HUES48 (cell line): ENCODE measurements around the gene SUPT16H.

Source experiments
- H3K27ac ChIP-seq: one replicate; pipeline ENCODE4 v1.7.0; 2013; ENCODE audit warnings: low read depth, low read length, inconsistent platforms
- H3K27me3 ChIP-seq: 2 replicates; pipeline ENCODE4 v1.6.1; 2013; ENCODE audit warnings: mild to moderate bottlenecking, low read length; ENCODE audit not compliant: control insufficient read depth, insufficient read depth
- H3K36me3 ChIP-seq: 2 replicates; pipeline ENCODE4 v1.6.1; 2013; ENCODE audit warnings: low read length; ENCODE audit not compliant: control insufficient read depth, insufficient read depth
- H3K4me1 ChIP-seq: 2 replicates; pipeline ENCODE4 v1.6.1; 2013; ENCODE audit warnings: mild to moderate bottlenecking, low read length; ENCODE audit not compliant: control insufficient read depth, insufficient read depth
- H3K4me3 ChIP-seq: 2 replicates; pipeline ENCODE4 v1.5.1; 2013; ENCODE audit warnings: mild to moderate bottlenecking, low read depth, low read length
- H3K9ac ChIP-seq: 2 replicates; pipeline ENCODE4 v1.6.1; 2013; ENCODE audit warnings: mild to moderate bottlenecking, low read depth, low read length, moderate library complexity
- H3K9me3 ChIP-seq: 2 replicates; pipeline ENCODE4 v1.6.1; 2013; ENCODE audit warnings: low read length; ENCODE audit not compliant: control insufficient read depth, insufficient read depth

Gene SUPT16H

DNA sequence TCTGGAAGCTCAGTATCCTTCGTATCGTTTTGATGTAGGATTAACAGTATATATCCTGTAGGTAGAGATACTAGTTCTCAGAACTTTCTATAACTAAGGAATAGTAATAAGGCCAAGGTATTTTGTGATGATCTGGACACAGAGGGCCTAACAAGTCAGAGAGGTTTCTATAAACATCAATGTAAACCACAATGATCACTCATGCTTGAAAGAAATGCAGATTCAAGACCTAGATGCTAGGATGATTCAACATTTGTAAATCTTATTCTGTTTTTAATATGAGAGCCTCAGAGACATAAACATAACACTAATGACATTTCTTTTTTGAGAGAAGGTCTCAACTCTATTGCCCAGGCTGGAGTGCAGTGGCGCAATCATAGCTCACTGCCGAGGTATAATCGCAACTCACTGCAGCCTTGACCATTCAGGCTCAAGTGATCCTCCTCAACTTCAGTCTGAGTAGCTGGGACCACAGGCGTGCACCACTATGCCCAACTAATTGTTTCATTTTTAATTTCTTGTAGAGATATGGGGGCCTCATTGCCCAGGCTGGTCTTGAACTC lies 16.2 kb downstream of the SUPT16H start:
- H3K9me3 ChIP-seq = no peaks in the 10 kb centered on the region
- H3K36me3 ChIP-seq = peaks cover 100% of the 10 kb centered on the region
- H3K27me3 ChIP-seq = no peaks in the 10 kb centered on the region
- no peak overlapping the region for H3K27ac ChIP-seq
- no peak overlapping the region for H3K4me3 ChIP-seq
- no peaks in the 10 kb centered on the region for H3K4me1 ChIP-seq
- no peak overlapping the region for H3K9ac ChIP-seq

- no peak overlapping the region for H3K4me3 ChIP-seq
- no peaks in the 10 kb centered on the region for H3K9me3 ChIP-seq
- H3K36me3 ChIP-seq = peaks cover 98% of the 10 kb centered on the region
- no peaks in the 10 kb centered on the region for H3K27me3 ChIP-seq
- no peak overlapping the region for H3K9ac ChIP-seq
- H3K4me1 ChIP-seq = no peaks in the 10 kb centered on the region
- H3K27ac ChIP-seq = no peak overlapping the region
Observed at GRCh38 chr14:21356511-21356910, 27.3 kb downstream of the SUPT16H start.

- H3K27me3 ChIP-seq = no peaks in the 10 kb centered on the region
- no peak overlapping the region for H3K9ac ChIP-seq
- peaks cover 70% of the 10 kb centered on the region for H3K36me3 ChIP-seq
- H3K4me3 ChIP-seq = no peak overlapping the region
- H3K27ac ChIP-seq = no peak overlapping the region
- H3K4me1 ChIP-seq = peaks cover 2% of the 10 kb centered on the region
- H3K9me3 ChIP-seq = no peaks in the 10 kb centered on the region
Observed at GRCh38 chr14:21352587-21352986, 31.2 kb downstream of the SUPT16H start.

- no peak overlapping the region for H3K27ac ChIP-seq
- peaks cover 11% of the 10 kb centered on the region for H3K4me1 ChIP-seq
- H3K9ac ChIP-seq = no peak overlapping the region
- peaks cover 49% of the 10 kb centered on the region for H3K36me3 ChIP-seq
- no peak overlapping the region for H3K4me3 ChIP-seq
- no peaks in the 10 kb centered on the region for H3K27me3 ChIP-seq
- H3K9me3 ChIP-seq = no peaks in the 10 kb centered on the region
Observed at GRCh38 chr14:21350539-21350938, 33.3 kb downstream of the SUPT16H start.

DNA sequence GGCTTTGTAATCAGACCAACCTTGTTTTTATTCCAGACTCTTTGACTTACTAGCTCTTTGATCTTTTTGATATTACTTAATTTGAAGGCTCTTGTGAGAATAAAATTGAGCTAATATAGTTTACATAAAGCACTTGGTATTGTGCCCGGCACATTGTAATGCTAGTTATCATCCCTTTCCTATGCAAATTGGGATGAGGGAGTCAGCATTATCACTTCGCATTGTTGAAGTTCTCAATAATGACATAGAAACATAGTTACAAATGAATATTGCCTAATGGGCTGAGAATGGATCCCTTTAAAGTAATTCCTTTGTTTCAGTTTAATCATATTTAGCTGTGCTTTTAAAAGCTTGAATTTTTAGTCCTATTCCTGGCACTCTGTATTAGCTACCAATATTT lies 36.6 kb downstream of the SUPT16H start:
- Histone ChIP-seq H3K27me3 (no peaks in the 10 kb centered on the region), H3K9me3 (no peaks in the 10 kb centered on the region)

GRCh38 chr14:21346532-21347135 lies 37.2 kb downstream of the SUPT16H start:
- Histone ChIP-seq H3K4me3 (no peak overlapping the region), H3K27me3 (no peaks in the 10 kb centered on the region), H3K9ac (no peak overlapping the region), H3K9me3 (no peaks in the 10 kb centered on the region), H3K27ac (no peak overlapping the region), H3K4me1 (peaks cover 11% of the 10 kb centered on the region), H3K36me3 (peaks cover 13% of the 10 kb centered on the region)

More for the DNA sequence above, 36.6 kb downstream of the SUPT16H start:
- Histone ChIP-seq H3K4me1 (peaks cover 11% of the 10 kb centered on the region), H3K36me3 (peaks cover 18% of the 10 kb centered on the region), H3K4me3 (no peak overlapping the region), H3K27ac (peak overlapping the region; percentile 34), H3K9ac (no peak overlapping the region)

GRCh38 chr14:21343035-21343794 lies 40.6 kb downstream of the SUPT16H start:
- Histone ChIP-seq H3K27me3 (no peaks in the 10 kb centered on the region), H3K36me3 (no peaks in the 10 kb centered on the region), H3K9me3 (no peaks in the 10 kb centered on the region), H3K4me1 (peaks cover 11% of the 10 kb centered on the region), H3K4me3 (no peak overlapping the region), H3K9ac (no peak overlapping the region), H3K27ac (no peak overlapping the region)

GRCh38 chr14:21334202-21334906 lies 49.5 kb downstream of the SUPT16H start:
- Histone ChIP-seq H3K27me3 (no peaks in the 10 kb centered on the region), H3K36me3 (no peaks in the 10 kb centered on the region), H3K9ac (no peak overlapping the region), H3K4me1 (no peaks in the 10 kb centered on the region), H3K9me3 (no peaks in the 10 kb centered on the region), H3K27ac (no peak overlapping the region), H3K4me3 (no peak overlapping the region)

DNA sequence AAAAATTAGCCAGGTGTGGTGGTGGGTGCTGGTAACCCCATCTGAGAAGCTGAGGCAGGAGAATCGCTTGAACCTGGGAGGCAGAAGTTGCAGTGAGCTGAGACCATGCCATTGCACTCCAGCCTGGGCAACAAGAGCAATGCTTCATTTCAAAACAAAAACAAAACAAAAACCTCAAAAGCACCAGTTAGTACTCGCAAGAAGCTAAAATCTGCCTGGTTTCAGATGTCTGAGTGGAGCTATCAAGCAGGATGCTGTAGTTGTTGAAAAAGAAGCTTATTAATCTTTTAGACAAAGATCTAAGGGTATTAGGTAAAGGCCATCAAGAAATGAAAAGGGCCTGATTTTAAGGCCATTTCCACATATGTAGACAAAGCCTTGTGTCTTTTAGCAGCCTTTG lies 50.9 kb downstream of the SUPT16H start:
- Histone ChIP-seq H3K36me3 (no peaks in the 10 kb centered on the region), H3K4me1 (no peaks in the 10 kb centered on the region), H3K27ac (no peak overlapping the region), H3K27me3 (no peaks in the 10 kb centered on the region), H3K9ac (no peak overlapping the region), H3K9me3 (no peaks in the 10 kb centered on the region), H3K4me3 (no peak overlapping the region)

- Histone ChIP-seq H3K36me3 (no peaks in the 10 kb centered on the region), H3K4me1 (no peaks in the 10 kb centered on the region), H3K27me3 (no peaks in the 10 kb centered on the region), H3K4me3 (no peak overlapping the region), H3K9me3 (no peaks in the 10 kb centered on the region), H3K9ac (no peak overlapping the region), H3K27ac (no peak overlapping the region)
Observed at GRCh38 chr14:21326972-21327371, 56.8 kb downstream of the SUPT16H start.

DNA sequence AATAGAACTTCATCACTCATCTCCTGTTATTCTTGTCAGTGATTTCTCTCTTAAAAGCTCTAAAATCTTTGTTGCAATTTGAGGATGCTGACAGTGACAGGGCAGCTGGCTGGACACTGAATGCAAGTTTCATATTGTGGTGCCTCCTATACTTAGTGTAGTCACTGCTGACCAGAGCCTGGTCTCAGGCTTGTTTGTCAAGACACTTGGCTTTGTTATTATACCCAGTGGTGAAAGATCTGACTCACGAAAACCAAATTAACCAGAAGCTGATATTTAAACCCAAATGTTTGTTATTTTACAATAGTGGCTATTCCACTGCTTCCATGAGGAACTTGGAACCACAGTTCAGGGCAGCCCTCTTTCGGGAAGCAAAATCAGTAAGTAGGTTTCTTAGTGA lies 61.1 kb downstream of the SUPT16H start:
- no peak overlapping the region for H3K9ac ChIP-seq
- no peaks in the 10 kb centered on the region for H3K9me3 ChIP-seq
- H3K27ac ChIP-seq = no peak overlapping the region
- no peaks in the 10 kb centered on the region for H3K36me3 ChIP-seq
- H3K4me1 ChIP-seq = peaks cover 9% of the 10 kb centered on the region
- no peak overlapping the region for H3K4me3 ChIP-seq
- no peaks in the 10 kb centered on the region for H3K27me3 ChIP-seq
